Suprapubic skin (tissue), 4 donors: ENCODE measurements around the gene NRXN3.

ENCODE experiments used
- CTCF ChIP-seq, 2 donors: fragments of 200-600 bp in 1 of 2; fragments of 450-650 bp in 1 of 2; sonication (generic) in 1 of 2; IDR thresholded peaks; one replicate each; pipeline ENCODE4 v1.5.1; 2016 to 2019; ENCODE audit warnings: antibody characterized with exemption in 2 of 2, mild to moderate bottlenecking in 1 of 2, moderate library complexity in 1 of 2
- EP300 ChIP-seq: sonication (generic); formaldehyde crosslinking; IDR thresholded peaks from one replicate; pipeline ENCODE4 v1.6.1; 2017; ENCODE audit warnings: antibody characterized with exemption
- POLR2A ChIP-seq, 2 donors: fragments of 450-650 bp; IDR thresholded peaks; one replicate each; pipeline ENCODE4 v1.6.1; 2017; ENCODE audit warnings: antibody characterized with exemption in 2 of 2, mild to moderate bottlenecking in 2 of 2, moderate library complexity in 2 of 2
- POLR2AphosphoS5 ChIP-seq, 3 donors: sonication (generic); formaldehyde crosslinking; IDR thresholded peaks; one replicate each; pipeline ENCODE4 v1.6.1; 2017; ENCODE audit warnings: antibody characterized with exemption in 3 of 3

GRCh38 chr14:78313499-78313898 is 143.3 kb downstream of the NRXN3 start:
- TF ChIP-seq CTCF (IDR thresholded peaks at IDR 0.05) (no peak), POLR2A (IDR thresholded peaks at IDR 0.05) (no peak), EP300 (no peak), POLR2AphosphoS5 (IDR thresholded peaks at IDR 0.05) (no peak)
